HG03565 (cell line): ENCODE results near the gene EVC2.
"Not testable (repeated sequence)": the region's sequence is repeated elsewhere in the genome, so short reads cannot be mapped to it uniquely, and the experiment has no call there.

Experiments
- ATAC-seq: cut with Tn5 transposase; IDR thresholded peaks from one replicate; pipeline ENCODE4 v1.9.1; 2021; ENCODE audit warnings: mild to moderate bottlenecking, moderate library complexity; ENCODE audit not compliant: unreplicated experiment

The EVC2 gene

DNA sequence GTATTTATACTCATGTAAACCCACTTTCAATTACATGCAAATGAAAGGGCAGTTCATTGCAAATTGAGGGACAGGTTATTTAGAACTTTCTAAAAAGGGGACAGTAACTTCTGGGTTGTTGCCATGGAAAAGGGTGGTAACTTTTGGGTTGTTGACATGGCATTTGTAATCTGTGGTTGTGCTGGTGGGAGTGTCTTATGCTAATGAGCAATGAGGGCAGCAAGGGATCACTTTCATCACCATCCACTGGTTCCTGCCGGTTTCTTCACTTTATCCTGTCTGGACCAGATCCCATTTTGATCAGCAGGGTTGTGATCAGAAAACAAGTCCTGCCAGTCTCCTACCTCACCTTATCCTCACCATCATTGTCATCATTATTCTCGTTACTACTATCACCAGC, 34.6 kb upstream of the EVC2 start:
- ATAC-seq, result no peak

DNA sequence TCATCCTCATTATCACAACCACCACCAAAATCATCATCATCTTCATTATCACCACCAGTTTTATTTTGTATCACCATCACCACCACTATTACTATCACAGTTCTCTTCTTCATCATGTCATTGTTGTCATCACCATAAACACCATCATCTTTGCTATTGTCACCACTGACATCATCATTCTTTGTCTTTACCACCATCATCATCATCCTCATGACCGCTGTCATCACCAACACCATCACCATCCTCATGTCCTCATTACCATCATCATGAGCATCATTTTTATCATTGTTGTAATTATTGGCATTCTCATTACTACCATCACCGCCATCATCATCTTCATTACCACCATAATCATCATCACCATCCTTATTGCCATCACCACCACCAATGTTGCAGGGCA, 34.0 kb upstream of the EVC2 start:
- no peak for ATAC-seq

DNA sequence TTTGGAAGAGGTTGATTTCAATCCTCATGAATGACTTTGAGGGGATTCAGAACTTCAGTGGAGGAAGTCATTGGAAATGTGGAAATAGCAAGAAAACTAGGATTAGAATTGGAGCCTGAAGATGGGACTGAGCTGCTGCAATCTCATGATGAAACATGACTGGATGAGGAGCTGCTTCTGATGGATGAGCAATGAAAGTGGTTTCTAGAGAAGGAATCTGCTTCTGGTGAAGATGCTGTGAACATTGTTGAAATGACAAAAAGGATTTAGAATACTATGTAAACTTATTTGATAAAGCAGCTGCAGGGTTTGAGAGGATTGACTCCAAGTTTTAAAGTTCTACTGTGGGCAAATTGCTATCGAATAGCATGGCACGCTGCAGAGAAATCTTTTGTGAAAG, 29.7 kb upstream of the EVC2 start:
- ATAC-seq, result no peak

GRCh38 chr4:5735463-5735862, 27.1 kb upstream of the EVC2 start:
- no peak for ATAC-seq

DNA sequence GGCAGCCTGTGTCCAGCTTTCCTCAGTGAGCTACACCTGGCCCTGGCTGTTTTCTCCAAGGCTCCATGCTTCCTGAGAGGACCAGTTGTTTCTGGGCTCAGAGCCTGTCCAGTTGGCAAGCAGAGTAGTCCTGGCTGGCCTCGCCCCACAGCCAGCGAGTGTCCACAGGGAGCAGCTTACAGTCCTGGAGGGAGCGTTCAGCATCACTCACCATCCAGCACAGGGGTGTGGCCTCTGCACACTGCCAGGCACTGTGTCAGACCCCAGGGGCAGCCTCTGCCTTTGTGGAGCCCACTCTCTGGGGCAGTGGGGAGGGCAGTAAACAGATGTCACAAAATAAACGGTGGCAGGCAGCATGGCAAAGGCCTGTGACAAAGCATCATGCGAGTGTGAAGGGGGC, 26.5 kb upstream of the EVC2 start:
- no peak for ATAC-seq

GRCh38 chr4:5732158-5732557, 23.8 kb upstream of the EVC2 start:
- ATAC-seq, result no peak

DNA sequence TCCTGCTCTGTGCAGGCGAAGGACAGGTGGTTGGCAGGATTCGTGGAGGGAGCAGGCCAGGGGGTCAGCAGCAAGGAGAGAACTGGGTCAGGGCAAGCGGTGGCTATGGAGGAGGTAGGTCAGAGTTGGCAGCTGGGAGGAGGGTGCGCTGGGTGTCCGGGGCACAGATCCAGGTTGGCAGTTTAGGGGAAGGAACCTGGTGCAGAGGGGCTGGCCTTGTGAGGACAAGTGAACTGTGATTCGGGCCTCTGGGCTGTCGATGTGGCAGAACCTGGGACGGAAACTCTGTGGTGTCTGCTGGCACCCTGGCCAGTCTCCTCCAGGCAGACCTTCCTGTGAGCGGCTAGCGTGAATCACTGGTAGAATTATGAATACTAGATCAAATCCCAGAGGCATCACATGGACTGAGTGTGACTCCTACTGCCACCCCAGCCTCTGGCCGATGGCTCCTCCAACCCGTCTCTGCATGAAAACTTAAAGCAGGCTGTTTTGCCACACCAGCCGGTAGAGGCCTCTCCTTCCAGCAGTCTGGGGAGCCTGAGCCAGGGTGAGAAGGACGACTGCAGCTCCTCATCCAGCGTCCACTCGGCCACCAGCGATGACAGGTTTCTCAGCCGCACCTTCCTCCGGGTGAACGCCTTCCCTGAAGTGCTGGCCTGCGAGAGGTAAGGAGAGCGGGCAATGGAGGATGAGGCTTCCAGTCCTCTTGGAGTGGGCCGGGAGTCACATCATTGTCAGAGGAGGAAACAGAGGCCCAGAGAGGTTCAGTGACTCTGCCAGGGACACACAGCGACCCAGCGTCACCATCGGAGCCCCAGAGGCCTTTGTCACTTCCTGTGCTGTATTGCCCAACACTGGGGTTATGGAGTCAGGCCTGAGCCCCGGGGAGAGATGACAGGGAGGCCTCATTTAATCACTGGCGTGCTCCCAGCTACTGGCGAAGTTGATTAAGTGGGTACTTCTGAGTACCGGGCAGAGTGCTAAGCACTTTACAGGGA, 22.9 kb upstream of the EVC2 start:
- no peak for ATAC-seq

- ATAC-seq, result no peak
These were observed 22.1 kb upstream of the EVC2 start for GRCh38 chr4:5730436-5730835.

GRCh38 chr4:5728412-5728811, 20.1 kb upstream of the EVC2 start:
- not testable (repeated sequence) for ATAC-seq

GRCh38 chr4:5724377-5724776, 16.0 kb upstream of the EVC2 start:
- ATAC-seq, result no peak

DNA sequence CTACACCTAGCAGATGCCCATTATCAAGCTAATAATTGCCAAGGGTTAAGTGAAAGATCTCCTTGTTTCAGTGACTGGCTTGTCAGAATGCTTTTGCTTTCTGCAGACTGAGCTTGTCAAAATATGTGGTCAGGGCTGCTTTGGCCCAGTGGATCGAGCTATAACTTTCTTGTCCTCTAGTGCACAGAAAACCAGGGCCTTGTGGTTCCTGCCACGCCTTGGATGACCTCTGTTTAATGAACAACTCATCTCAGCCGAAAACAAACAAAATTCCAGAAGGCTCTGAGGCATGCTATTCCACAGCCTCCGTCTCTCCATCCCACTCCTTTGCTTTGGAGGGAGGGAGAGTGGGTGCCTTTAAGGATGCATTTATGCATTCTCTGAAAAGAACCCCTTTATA, 14.0 kb upstream of the EVC2 start:
- ATAC-seq, result no peak

DNA sequence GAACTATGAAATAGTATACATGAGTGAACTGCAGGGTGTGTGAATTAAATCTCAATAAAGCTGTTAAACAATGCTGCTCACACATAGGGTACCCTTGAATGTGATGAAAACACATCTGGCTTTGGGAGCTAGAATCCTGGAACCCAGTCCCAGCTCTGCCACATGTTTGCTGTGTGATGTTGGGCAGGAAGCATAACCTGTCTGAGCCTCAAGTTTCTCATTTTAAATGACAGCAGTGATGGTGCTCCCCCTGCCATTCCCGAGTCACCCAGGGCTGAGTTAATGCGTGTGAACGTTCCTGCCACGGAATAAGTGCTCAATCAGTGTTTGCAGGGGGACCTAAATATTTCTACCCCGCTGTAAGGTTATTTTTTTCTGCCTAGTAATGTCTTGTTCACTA, 13.6 kb upstream of the EVC2 start:
- no peak for ATAC-seq

- no peak for ATAC-seq
These were observed 12.6 kb upstream of the EVC2 start for GRCh38 chr4:5720980-5721379.

DNA sequence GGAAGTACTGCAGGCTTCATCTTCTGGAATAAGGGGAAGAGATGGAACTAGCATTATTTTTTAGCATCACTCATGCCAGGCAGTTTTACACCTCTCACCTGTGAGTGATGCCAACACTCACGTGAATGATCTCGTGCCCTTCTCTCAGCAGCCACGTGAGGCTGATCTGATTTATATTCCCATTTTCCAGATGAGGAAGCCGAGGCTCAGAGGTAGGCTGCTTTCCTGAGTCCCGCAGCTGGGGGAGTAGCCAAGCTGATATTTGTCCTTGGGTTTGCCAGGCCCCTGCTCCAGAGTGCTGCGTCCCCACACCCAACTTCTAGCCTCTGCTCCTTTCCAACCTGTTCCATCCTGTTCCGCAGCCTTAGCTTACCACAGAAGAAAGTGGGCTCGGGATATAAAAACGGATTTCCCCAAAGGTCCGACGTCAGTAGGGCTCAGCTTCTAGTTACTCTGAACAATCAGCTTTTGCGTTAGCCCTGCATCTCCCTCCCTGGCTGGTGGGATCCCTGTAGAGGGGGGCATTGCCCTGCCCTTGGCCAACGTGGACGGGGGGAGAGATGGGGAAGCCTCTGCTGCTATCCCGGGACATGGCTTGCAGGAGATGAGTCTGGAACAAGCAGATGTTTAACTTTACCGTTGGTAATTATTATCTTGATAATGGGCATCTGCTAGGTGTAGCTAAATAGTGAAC, 11.9 kb upstream of the EVC2 start:
- no peak for ATAC-seq

- no peak for ATAC-seq
These were observed 11.1 kb upstream of the EVC2 start for GRCh38 chr4:5719350-5720055.

- no peak for ATAC-seq
These were observed 10.1 kb upstream of the EVC2 start for GRCh38 chr4:5718411-5718810.

- ATAC-seq, result no peak
These were observed 9.2 kb upstream of the EVC2 start for GRCh38 chr4:5717449-5718158.

GRCh38 chr4:5716391-5716790, 8.0 kb upstream of the EVC2 start:
- ATAC-seq, result no peak

GRCh38 chr4:5715357-5715756, 7.0 kb upstream of the EVC2 start:
- ATAC-seq, result no peak

DNA sequence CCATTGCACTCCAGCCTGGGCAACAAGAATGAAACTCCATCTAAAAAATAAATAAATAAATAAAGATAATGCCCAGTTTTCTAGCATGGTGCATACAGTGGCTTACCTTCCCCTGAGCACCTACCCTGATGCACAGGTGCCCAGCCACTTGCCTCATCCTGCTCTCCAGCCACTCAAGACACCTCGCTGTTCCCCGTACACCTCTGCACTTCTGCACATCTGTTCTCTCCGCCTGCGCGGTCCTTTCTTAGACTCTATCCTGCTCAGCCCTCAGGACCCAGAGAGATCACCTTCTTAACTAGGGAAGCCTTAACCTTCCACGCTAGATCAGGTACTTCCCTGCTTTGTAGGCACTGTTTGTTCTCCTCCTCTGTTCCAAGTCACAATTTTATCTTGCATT, 5.5 kb upstream of the EVC2 start:
- no peak for ATAC-seq

DNA sequence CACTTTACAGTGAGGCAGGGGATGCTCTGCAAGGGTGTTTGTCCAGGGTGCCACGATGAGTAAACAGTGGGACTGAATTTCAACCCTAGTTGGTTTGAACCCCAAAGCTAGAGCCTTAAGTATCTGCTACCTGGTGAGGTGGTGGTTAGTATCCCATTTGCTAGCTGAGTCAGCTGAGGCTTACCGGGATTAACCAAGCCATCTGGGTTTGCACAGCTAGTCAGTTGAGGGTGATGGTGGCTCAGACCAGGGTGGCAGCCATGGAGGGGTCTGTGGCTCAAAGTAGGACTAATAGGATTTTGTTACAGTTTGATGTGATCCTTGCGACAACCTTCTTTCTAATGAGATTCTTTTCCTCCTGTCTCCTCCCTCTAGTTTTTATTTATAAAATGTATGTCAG, 4.6 kb upstream of the EVC2 start:
- no peak for ATAC-seq
